HG03039 (cell line): ENCODE results near the gene QRICH1.
A peak's percentile ranks its signal among the peaks of the same experiment; 100 is the strongest.

Experiments
- ATAC-seq: cut with Tn5 transposase; IDR thresholded peaks from one replicate; pipeline ENCODE4 v1.9.1; 2021; ENCODE audit warnings: mild to moderate bottlenecking, moderate library complexity; ENCODE audit not compliant: unreplicated experiment

QRICH1 gene

DNA sequence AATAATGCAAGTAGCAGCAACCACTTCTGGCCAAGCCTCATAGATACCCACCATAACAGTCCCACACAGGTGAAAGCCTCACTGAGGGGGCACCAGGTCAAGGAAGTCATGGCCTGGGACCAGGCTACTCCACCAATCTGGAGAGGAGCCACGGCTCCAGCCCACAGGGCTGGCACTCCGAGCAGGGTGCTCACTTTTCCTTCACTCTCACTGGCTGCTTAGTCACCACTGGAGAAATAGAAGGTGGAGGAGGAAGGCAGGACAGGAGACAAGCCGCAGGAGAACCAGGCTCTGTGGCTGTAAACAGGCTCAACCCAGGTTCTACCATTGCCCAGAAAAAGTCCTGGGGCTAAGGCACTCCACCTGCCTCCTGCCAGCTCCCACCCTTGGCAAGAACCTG lies 25.6 kb upstream of the QRICH1 start:
- no peak for ATAC-seq

DNA sequence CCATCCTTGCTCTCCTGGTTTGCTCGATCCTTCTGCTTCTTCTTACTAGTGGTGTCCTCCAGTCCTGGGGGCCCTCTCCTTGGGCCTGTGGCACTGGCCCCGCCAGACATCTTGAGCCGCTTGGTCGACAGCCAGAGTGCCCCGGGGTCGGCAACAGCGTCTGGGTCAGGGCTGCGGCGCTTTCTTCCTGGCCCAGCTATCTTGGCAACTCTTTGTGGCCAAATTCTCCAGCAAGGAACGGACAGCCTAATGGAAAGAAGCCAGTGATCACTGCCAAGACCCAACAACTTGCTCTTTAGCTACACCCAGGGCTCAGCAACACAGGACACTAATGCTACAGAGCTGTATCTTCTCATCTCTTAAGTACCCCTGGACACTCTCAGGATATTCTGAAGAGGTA lies 25.2 kb upstream of the QRICH1 start:
- no peak for ATAC-seq

- no peak for ATAC-seq
Observed at GRCh38 chr3:49112262-49112661, 18.4 kb upstream of the QRICH1 start.

DNA sequence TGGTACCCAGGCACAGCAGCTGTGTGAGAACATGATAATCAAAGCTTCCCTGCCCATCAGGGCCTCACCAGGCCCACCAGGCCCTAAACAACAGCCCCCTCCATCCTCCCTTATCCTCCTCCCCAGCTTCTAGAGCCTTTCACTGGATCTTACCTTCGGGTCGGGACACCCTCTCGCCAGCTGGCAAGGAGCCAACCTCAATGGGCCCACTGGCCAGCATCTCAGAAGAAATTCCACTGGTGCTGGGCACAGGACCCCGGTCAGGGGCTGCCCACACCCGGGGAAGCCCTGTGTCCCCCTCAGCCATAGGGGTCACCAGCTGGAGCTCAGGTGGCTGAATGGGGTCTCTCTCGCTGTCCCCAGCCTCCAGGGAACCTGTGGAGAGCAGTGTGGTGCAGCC lies 17.5 kb upstream of the QRICH1 start:
- ATAC-seq: no peak

GRCh38 chr3:49110780-49111179 lies 16.9 kb upstream of the QRICH1 start:
- ATAC-seq: no peak

DNA sequence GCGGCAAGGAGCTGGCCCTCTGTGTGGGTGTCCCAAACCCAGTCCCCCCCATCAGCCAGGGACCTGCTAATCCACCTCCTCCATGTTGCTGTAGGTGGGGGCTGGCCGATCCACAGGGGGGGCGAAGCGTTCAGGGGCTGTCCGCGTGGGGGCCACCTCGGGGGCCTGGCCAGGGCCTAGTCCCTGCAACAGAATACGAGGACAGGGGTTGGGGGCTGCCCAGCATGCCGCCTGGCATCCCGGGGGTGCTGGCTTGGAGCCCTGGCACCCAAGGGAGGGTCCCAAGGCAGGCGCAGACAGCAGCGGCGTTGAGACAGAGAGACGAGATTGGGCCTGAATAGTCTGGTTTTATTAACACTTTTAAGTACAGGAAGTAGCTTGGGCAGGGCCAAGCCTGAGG lies 14.5 kb upstream of the QRICH1 start:
- ATAC-seq: no peak

- ATAC-seq: peak; percentile 76
Observed at GRCh38 chr3:49104427-49105291, 10.8 kb upstream of the QRICH1 start, which contains the start of gene QARS1. QARS1 (minus strand) TSS chr3:49104757; CDS start chr3:49104733, 24 bp downstream.

DNA sequence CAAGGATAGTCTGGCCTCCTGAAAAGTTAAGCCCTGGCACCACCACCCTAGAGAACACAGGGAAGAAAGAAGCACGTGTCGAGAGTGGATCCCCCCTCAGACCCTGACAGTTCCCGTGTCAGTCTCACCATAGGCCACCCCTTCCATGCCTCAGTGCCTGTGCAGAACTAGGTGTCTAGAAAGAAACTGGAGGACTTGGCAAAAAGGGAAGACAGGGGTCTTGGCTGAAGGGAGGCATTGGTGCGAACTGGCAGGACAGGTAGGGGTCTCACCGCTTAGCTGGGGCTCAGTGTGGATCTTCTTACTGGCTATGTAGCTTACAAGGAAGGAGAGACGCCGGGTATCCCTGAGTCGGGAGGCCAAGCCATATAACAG lies 10.2 kb upstream of the QRICH1 start:
- ATAC-seq: no peak

- no peak for ATAC-seq
Observed at GRCh38 chr3:49100046-49100615, 6.3 kb upstream of the QRICH1 start.

DNA sequence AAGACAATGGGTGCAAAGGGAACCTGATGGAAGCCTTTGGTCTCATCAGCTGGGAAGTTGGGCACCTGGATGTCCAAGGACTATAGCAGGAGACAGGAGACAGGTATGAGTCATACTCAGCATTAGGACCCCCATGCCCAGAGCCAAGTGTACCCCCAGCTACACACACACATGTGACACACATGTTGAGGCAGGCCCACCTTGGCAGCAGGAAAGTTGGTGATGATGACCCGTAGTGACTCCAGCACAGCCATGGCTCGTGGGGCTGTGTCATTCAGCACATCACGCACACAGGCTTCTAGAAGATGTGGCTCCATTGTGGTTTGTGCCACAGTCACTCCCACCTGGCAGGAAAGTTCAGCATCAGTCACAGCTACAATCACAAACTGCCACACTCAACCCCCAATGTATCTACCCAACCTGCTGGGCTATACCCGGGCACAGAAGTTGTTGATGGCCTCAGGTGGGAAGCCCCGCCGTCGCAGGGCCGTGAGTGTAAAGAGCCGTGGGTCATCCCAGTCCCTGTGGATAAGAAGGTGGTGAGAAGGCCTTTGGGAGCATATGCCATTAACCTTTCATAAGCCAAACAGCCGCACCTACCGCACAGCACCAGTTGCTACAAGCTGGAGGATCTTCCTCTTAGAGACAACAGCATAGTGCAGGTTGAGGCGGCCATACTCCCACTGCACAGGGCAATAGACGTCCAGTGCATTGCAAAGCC lies 5.2 kb upstream of the QRICH1 start:
- ATAC-seq: no peak

DNA sequence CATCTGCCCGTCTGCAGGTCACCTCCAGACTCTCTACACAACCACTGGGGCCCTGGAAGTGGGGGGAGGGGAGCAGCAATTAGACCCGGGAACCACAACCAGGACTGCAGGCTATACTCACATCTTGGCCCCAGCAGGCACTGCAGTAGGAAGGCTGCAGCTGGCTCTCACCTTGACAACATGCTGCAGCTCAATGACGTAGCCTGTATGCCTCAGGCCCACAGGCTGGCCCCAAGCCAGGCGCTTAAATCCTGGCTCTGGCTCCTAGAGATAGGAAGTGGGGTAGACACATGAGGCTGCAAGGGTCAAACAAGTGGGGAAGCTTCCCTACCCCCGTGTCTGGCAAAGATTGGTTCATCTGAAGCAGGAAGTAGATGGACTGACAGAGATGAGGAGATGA lies 4.6 kb upstream of the QRICH1 start:
- ATAC-seq: no peak

DNA sequence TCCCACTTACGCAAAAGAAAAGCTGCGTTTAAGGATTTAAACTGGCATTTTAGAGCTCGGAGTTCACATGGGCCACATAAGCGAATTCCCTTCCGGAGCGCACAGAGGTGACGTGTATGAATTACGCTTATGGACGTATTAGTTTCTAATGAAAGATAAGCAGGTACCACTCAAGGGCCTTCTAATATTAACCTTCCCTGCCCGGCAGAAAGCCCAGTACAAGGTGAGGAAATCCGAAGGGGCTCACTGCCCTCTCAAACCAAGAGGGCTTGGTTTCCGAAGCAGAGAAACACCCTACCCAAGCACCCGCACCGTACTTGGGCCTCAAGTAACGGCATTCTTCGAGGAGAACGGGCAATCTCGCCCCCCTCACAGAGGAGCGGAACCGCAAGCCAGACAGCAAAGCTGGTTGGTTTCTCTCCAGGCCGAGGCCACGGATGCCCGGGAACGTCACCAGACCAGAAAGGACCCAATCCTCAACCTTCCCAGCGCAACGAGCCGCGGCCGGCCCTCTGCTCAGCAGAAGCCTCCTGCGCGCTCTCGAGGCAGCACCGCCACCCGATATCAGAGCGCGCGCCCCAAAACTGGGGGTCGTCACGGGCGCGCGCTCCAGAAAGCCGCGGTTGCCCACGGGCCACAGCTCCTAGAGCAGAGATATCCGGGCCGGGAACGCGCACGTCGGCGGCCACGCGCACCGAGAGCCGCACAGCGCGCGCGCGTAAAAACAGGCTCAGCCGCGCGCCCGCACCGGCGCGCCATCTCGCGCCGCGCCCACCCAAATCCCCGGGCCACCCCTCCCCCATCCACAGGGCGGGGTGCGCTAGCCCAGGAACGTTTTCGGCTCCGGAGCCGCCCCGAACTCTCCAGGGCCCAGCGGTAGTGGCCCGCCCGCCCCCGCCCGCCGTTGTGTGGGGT lies 676 bp downstream of the QRICH1 start:
- ATAC-seq: peak; percentile 30

DNA sequence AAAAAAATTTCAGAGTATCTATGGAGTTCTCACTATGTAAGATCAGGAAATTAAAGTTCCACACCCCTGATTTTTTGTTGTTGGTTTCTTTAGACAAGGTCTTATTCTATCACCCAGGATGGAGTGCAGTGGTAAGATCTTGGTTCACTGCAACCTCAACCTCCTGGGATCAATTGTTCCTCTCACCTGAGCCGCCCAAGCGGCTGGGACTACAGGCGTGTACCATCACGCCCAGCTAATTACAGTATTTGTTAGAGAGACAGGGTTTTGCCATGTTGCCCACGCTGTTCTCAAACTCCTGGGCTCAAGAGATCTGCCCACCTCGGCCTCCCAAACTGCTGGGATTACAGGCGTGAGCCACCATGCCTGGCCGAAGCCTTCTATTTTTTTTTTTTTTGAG lies 12.4 kb downstream of the QRICH1 start:
- no peak for ATAC-seq

DNA sequence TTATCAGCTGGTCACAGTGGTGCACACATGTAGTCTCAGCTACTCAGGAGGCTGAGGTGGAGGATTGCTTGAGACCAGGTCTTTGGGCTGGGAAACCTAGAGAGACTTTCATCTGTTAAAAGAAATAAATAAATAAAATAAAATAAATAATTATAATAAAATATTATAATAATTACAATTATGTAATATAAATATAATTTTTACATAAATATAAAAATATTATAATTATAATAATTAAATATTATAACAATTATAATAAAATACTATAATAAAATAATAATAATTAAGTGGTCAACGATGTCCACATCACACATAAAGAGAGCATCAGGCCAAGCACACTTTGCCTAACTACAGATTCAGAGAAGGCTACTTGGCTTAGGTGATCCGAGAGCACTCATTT lies 14.6 kb downstream of the QRICH1 start:
- ATAC-seq: no peak

- ATAC-seq: no peak
Observed at GRCh38 chr3:49076646-49077045, 17.2 kb downstream of the QRICH1 start.

DNA sequence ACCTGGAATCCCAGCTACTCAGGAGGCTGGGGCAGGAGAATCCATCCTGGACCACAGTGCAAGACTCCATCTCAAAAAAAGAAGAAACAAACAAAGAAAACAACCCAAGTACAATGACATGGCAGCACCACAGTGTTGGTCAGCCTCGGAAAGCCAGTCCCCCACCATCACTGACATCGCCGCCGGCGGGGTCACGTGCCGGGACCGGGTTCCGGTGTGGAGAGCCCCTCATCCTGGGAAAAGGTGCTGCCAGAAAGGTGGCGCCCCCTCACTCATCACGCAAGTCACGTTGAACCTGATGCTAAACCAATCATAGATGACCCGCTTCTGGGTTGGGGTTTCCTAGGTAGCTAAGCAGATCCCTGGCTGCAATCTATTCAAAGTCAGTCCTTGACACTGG lies 17.8 kb downstream of the QRICH1 start:
- ATAC-seq: no peak

DNA sequence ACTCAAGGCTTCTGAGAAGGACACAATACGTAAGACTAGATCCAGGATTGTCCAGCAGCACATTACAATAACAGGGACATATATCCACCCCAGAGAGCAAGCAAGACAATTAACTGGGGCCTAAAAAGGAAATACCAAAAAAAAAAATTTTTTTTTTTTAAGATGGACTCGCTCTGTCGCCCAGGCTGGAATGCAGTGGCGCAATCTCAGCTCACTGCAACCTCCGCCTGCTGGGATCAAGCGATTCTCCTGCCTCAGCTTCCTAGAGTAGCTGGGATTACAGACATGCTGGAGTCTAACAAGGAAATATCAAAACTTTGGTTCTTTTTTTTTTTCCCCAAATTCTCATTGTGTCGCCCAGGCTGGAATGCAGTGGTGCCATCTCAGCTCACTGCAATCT lies 35.9 kb downstream of the QRICH1 start:
- ATAC-seq: no peak

- no peak for ATAC-seq
Observed at GRCh38 chr3:49057268-49057667, 36.6 kb downstream of the QRICH1 start.

- no peak for ATAC-seq
Observed at GRCh38 chr3:49054344-49054862, 39.5 kb downstream of the QRICH1 start.

DNA sequence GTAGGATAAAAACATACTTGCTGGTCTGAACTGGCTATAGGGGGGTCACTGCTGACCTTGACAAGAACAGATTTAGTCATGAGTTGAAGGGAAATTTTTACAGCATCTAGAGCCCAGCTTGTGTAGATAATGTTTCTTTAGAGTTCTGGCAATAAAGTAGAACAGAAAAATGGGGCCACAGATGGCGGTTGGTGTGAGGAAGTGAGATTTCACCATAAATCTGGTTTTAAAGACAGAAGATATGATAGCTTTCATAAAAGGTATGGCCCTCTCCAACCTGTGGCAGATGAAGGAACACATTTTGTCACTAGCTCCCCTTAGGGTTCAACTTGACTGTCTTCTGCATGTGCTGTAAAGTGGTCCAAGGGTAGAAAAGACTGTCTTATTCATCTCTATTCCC lies 40.3 kb downstream of the QRICH1 start:
- ATAC-seq: no peak

GRCh38 chr3:49035281-49035680 lies 58.6 kb downstream of the QRICH1 start:
- ATAC-seq: no peak
